Left forelimb (tissue), 1 donor: ENCODE results near the gene EPC2.
A peak's percentile ranks its signal among the peaks of the same experiment; 100 is the strongest.
"Not testable (repeated sequence)": the region's sequence is repeated elsewhere in the genome, so short reads cannot be mapped to it uniquely, and the experiment has no call there.

Experiments
- DNase-seq: peaks from one replicate; pipeline ENCODE4 v3.0.0-alpha.2; 2018; ENCODE audit warnings: low spot score

The EPC2 gene

DNA sequence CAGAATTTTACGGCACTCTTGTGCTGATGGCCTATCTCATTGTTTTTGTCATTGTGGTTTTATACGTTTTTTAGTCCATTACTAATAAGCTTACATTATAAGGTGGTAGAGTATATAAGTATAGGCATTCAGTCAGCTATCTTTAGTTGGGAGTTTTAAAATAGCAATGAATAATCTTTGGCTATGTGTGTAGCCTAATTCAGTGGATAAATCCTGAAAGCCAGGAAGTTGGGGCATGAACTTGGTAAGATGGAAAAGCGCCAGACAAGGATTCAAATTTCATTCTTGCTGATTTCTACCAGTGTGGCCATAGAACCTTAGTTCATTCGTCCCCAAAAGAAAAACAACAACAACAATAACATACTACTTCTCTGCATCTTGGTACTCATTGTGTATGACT, 31.2 kb downstream of the EPC2 start:
- DNase-seq, result no peak

DNA sequence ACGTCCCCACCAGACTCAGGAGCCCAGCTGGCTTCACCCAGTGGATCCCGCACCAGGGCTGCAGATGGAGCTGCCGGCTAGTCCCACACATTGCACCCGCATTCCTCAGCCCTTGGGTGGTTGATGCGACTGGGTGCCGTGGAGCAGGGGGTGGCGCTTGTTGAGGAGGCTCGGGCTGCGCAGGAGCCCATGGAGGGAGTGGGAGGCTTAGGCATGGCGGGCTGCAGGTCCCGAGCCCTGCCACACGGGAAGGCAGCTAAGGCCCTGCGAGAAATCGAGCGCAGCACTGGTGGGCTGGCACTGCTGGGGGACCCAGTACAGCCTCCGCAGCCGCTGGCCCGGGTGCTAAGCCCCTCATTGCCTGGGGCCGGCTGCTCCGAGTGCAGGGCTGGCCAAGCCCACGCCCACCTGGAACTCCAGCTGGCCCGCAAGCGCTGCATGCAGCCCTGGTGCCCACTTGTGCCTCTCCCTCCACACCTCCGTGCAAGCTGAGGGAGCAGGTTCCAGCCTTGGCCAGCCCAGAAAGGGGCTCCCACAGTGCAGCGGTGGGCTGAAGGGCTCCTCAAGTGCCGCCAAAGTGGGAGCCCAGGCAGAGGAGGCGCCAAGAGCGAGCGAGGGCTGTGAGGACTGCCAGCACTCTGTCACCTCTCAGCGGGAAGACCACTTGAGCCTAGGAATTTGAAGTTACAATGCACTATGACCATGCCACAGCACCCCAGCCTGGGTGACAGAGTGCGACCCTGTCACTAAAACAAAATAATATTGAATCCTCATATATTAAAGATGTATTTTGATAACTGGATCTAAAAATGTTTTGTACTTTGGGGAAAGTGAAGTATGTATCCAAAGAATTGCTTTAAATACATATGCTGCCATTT, 34.0 kb downstream of the EPC2 start:
- not testable (repeated sequence) for DNase-seq

DNA sequence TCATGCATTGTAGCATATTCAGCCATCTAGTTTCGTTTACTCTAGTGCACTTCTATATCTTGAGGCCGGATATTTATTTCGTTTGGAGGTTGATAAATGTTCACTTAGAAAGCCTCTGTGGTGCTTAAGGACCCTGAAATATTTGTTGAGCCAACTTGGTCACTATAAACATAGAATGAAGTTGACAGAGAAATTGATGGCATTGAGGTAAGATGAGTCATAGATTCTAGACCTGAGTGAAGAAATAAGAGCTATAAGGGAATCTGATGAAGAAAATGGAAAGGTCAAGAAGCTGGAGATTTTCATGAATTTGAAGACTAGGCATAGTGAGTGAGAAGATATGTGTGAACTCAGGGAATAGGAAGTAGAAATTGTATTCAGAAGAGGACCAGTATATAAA, 35.9 kb downstream of the EPC2 start:
- DNase-seq, result no peak

DNA sequence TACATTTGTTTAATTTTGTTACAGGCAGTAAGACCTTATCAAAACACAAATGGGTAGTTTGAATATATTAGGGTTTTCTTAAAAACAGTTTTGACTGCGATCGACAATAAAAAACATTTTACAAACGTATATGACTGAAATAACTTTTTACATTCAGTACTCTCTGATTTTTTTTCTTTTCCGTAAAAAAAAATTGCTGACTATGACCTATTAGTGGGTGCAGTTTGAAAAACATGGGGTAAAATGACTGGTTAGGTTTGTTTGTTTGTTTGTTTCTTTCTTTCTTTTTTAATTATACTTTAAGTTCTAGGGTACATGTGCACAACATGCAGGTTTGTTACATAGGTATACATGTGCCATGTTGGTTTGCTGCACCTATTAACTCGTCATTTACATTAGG, 36.9 kb downstream of the EPC2 start:
- no peak for DNase-seq

DNA sequence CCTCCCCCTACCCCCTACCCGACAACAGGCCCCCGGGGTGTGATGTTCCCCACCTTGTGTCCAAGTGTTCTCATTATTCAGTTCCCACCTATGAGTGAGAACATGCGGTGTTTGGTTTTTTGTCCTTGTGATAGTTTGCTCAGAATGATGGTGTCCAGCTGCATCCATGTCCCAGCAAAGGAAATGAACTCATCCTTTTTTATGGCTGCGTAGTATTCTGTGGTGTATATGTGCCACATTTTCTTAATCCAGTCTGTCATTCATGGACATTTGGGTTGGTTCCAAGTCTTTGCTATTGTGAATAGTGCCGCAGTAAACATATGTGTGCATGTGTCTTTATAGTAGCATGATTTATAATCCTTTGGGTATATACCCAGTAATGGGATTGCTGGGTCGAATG, 37.3 kb downstream of the EPC2 start:
- DNase-seq, result not testable (repeated sequence)

DNA sequence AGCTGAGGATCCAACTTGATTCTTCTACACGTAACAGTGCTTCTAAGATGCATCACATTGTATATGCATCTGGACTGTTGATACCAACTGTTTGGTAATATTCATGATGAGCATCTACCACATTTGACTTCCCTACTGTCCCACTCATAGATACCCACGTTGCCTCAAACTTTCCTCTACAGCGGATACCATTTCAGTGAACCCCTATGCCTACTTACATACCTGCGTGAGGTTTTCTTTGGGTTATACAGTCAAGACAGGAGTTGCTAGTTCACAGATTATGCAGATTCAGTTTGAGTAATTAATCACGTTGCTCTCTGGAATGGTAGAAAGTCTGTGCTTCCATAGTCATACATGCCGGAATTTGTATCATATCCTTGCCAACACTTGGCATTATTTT, 40.0 kb downstream of the EPC2 start:
- no peak for DNase-seq

DNA sequence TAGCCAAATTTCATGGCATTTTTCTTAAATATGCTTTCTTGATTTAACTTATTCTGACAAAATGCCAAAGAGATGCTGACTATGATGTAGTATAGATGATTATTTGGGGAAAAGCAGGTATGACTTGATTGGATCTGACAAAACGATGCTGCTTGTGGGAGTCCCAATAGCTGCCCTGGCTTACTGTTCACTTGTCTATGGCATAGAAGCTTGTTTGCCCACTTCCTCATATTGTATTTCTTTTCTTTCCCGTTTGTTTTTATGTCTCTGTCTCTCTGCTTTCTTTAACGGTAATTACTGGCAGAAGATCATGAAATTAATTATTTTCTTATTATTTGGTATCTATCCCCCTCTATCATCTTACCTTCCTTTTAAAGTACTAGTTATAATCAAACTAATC, 43.0 kb downstream of the EPC2 start:
- no peak for DNase-seq

DNA sequence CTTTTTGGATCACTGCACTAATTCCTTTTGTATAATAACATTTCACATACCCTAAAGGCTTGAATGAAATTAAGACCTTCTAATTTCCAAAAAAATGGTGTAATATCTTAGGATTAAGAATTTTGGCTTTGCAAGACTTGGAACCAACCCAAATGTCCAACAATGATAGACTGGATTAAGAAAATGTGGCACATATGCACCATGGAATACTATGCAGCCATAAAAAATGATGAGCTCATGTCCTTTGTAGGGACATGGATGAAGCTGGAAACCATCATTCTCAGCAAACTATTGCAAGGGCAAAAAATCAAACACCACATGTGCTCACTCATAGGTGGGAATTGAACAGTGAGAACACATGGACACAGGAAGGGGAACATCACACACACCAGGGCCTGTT, 43.5 kb downstream of the EPC2 start:
- not testable (repeated sequence) for DNase-seq

DNA sequence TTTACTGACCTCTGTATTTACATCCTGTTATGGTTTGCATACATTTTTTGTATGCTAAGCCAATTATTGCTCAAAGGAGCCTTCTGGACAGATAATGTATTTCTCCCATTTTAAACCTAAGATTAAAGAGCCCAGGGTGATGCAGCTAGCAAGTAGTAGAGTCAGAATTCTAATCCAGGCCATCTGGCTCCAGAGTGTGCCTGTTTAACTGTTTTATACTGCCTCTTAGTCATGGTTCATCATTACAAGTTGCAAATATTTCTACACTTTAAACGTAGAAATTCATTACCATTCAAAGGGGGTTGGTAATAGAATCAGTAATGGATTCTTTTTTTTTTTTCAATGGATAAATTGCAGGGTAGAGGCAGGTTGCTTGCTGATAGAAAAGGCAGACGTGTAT, 52.4 kb downstream of the EPC2 start:
- DNase-seq, result no peak

DNA sequence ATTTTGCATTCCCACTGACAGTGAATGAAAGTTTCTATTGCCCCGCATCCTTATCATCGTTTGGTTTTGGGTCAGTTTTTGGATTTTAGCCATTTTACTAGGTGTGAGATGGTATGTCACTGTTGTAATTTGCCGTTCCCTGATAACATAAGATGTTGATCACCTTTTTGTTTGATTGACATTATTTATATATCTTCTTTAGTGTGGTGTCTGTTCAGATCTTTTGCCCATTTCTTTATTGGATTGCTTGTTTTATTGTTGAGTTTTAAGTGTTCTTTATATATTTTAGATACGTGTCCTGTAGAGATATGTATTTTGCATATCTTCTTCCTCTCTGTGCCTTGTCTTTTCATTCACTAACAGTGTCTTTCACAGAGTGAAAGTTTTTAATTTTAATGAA, 55.3 kb downstream of the EPC2 start:
- no peak for DNase-seq

DNA sequence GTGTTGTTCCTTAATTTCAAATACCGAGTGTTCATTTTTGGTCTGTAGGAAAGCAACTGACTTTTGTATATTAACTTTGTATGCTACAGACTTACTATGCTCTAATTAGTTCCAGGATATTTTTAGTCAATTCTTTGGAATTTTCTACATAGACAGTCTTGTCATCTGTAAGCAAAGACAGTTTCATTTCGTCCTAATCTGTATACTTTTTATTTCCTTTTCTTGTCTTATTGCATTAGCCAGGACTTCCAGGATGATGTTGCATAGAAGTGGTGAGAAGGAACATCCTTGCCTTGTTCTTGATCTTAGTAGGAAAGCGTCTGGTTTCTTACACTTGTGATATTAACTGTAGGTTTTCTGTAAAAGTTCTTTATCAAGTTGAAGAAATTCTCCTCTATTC, 56.5 kb downstream of the EPC2 start:
- no peak for DNase-seq

DNA sequence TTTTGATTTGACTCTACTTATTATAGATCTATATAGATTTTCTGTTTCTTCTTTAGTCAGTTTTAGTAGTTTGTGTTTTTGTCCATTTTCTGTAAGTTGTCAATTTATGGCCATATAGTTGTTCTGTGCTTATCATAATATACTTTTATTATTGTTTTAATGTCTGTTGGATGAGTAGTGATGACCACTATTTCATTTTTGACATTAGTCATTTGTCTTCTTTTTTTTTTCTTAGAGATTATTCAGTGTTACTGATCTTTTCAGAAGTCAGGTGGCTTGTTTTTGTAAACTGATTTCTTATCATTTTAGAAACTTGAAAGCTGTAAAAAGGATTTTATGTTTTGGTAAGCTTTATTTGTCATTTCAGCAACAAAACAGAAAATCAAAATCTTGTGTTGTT, 57.3 kb downstream of the EPC2 start:
- DNase-seq, result no peak

DNA sequence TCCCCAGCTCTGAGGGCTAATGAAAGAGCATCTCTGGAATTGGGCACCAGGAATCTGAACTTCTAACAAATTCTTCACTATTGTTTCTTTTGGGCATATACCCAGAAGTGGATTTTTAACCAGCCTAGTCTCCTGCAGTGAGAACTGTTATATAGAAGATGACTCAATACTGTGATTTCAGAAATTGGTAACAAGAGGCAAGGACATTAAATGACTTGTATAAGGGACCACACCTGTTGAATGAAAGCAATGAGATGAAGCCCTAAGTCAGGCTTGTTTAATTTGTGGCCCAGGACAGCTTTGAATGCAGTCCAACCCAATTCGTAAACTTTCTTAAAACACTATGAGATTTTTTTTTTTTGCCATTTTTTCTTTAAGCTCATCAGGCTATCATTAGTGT, 57.9 kb downstream of the EPC2 start:
- no peak for DNase-seq

DNA sequence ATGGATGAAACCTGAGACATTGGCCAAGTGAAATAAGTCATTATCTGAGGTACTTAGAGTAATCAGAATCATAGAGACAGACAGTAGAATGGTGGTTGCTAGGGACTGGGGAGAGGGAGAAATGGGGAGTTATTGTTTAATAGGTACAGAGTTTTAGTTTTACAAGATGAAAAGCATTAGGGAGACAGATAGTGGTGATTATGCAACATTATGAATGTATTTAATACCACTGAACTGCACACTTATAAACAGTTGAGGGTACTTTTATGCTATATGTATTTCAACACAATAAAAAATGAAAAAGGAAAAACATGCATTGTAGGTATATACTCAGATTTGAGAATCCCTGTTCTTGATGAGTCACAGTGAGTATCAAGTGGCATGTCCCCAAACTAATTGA, 59.7 kb downstream of the EPC2 start:
- no peak for DNase-seq

DNA sequence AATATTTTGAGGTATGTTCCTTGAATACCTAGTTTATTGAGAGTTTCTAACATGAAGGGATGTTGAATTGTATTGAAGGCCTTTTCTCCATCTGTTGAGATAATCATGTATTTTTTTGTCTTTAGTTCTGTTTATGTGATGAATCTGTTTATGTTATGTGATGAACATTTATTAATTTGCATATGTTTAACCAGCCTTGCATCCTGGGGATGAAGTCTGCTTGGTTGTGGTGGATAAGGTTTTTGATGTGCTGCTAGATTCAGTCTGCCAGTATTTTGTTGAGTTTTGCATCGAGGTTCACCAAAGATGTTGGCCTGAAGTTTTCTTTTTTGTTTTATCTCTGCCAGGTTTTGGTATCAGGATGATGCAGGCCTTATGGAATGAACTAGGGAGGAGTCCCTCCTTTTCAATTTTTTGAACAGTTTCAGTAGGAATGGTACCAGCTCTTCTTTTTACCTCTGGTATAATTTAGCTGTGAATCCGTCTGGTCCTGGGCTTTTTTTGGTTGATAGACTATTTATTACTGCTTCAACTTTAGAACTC, 71.9 kb downstream of the EPC2 start:
- DNase-seq, result no peak

DNA sequence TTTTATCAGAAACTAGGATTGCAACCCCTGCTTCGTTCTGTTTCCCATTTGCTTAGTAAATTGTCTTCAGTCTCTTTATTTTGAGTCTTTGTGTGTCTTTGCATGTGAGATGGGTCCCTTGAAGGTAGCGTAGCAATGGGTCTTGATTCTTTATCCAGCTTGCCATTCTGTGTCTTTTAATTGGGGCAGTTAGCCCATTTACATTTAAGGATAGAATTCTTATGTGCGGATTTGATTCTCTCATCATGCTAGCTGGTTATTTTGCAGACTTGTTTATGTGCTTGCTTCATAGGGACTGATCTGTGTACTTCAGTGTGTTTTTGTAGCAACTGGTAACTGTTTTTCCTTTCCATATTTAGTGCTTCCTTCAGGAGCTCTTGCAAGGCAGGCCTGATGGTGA, 73.5 kb downstream of the EPC2 start:
- no peak for DNase-seq

DNA sequence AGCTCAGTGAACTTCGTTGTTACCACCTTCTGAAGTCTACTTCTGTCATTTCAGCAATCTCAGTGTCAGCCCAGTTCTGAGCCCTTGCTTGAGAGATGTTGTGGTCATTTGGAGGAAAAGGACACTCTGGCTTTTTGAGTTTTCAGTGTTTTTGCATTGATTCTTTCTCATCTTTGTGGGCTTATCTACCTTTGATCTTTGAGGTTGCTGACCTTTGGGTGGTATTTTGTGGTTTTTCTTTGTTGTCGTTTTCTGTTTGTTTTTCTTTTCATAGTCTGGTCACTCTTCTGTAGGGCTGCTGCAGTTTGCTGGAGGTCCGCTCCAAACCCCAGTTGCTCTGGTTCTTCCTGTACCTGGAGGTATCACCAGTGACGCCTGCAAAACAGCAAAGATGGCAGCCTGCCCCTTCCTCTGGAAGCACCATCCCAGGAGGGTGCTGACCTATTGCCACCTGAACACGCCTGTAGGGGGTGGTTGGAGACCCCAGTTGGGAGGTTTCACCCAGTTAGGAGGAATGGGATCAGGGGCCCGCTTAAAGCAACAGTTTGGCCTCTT, 74.7 kb downstream of the EPC2 start:
- DNase-seq, result no peak

DNA sequence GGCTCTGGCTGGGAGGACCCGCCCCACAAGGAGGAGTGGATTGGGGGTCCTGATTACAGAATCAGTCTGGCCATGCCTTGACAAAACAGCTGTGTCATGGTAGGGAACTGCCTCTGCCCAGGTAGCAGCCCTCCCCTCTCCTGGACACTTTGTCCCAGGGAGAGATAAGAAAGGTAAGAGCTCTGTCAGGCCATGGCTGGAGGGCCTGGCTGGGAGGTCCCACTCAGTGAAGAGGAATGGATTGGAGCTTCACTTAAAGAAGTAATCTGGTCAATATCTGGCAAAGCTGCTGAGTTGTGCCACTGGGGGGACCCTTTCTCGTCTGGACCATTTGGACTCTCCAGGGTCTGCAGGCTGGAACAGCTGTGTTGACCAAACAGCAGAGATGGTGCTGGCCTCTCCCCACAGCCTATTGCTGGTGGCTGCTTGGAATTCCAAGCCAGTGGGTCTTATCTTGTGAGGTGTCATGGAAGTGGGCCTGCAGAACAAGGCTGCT, 75.4 kb downstream of the EPC2 start:
- no peak for DNase-seq

DNA sequence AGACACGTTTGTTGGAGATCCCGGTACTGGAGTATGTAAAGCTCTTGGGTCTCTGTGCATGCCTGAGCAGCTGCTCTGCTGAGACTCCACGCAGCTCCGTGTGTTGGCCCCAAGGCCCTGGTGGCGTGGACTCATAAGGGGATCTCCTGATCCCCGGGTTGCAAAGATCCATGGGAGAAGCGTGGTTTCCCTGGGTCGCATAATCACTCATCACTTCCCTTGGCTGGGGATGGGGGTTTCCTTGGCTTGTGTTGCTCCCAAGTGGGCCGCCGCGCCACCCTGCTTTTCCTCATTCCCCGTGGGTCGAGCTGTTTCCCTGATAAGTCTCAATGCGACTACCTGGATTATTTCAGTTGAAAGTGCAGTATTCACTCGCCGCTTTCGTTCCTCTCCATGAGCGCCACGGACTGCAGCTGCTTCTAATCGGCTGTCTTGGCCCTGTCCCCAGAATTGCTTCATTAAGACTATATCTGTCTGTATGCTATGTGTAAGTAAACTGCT, 76.0 kb downstream of the EPC2 start:
- DNase-seq, result peak; percentile 64

DNA sequence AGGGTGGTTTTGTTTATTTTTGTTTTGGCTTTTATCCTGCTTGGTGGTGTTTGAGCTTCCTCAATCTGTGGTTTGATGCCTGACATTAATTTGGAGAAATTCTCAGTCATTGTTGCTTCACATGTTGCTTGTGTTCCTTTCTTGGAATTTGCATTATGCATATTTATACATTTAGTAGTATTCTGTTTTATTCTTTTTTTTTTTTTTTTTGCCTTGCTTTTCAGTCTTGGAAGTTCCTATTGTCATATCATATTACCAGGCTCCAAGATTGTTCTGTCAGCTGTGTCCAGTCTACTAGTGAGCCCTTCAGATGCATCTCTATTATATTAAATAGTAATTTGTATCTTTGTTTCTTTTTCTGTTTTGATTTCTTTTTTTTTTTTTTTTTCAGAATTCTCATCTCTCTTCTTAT, 77.0 kb downstream of the EPC2 start:
- DNase-seq, result no peak

DNA sequence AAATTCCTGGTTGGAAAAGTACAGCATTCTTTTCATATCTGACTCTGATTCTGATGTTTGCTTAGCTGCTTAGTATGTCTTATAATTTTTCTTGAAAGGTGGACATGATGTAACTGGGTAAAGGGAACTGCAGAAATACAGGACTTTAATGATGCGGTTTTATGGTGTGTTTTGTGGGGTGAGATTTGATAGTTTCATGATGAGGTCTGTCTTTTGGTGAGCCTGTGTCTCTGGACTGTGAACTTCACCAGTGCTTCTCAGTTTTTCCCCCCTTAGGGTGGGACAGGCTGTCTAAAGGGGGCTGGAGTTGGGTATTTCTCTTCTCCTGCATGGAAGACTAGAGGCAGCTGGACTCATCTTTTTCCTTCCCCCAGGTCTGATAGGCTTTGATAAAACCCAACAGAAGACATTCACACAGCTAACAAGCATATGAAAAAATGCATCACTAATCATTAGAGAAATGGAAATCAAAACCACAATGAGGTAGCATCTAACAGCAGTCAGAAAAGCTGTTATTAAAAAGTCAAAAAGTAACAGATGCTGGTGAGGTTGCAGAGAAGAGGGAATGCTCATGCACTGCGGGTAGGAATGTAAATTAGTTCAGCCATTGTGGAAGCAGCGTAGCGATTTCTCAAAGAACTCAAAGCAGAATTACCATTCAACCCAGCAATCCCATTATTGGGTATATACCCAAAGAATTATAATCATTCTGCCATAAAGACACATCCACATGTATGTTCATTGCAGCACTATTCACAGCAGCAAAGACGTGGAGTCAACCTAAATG, 77.6 kb downstream of the EPC2 start:
- DNase-seq, result no peak

DNA sequence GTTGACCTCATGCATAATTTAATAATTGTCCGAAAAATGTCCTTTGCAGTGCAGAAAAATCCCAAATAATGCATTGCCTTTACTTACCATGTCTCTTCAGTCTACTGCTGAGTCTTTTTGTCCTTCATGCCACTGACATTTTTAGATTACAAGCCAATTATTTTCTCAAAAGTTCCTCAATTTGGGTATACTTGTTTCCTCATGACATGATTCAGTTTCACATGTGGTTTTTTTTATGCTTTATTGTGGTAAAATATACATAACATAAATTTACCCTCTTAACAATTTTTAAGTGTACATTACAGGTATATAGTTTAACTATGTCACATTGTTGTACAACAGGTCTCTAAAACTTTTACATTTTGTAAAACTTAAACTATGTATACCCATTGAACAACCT, 81.0 kb downstream of the EPC2 start:
- no peak for DNase-seq
